Measurements from ENCODE around the gene CCDC122.

DNA sequence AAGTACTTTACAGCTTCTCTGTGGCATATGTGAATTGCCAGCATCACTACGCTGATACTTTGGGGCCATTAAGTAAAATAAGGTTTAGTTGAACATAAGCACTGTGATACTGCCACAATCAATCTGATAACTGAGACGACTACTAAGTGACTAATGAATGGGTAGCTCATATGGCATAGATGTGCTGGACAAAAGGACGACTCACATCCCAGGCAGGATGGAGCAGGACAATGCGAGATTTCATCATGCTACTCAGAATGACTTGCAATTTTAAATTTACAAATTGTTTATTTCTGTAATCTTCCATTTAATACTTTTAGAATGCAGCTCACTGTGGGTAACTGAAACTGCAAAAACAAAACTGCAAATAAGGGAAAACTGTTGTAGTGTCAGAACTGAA, 13.6 kb downstream of the CCDC122 start:
- TF ChIP-seq, protein P1, sequence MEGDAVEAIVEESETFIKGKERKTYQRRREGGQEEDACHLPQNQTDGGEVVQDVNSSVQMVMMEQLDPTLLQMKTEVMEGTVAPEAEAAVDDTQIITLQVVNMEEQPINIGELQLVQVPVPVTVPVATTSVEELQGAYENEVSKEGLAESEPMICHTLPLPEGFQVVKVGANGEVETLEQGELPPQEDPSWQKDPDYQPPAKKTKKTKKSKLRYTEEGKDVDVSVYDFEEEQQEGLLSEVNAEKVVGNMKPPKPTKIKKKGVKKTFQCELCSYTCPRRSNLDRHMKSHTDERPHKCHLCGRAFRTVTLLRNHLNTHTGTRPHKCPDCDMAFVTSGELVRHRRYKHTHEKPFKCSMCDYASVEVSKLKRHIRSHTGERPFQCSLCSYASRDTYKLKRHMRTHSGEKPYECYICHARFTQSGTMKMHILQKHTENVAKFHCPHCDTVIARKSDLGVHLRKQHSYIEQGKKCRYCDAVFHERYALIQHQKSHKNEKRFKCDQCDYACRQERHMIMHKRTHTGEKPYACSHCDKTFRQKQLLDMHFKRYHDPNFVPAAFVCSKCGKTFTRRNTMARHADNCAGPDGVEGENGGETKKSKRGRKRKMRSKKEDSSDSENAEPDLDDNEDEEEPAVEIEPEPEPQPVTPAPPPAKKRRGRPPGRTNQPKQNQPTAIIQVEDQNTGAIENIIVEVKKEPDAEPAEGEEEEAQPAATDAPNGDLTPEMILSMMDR (IDR thresholded peaks at IDR 0.05): no peak
- no peak for TF ChIP-seq POLR2A (IDR thresholded peaks at IDR 0.05)
